Loucy (cell line): ENCODE results near the gene KCNH8.
A peak's percentile ranks its signal among the peaks of the same experiment; 100 is the strongest.

Experiments used
- H2AFZ ChIP-seq: fragments of 200-600 bp; sonication (generic); 2 replicates; pipeline ENCODE4 v1.6.0; 2016; ENCODE audit warnings: antibody characterized with exemption, mild to moderate bottlenecking, low read length, moderate library complexity
- H3F3A ChIP-seq: fragments of 200-600 bp; 2 replicates; pipeline ENCODE4 v1.6.0; 2016; ENCODE audit warnings: antibody characterized with exemption, low read depth, mild to moderate bottlenecking
- H3K27me3 ChIP-seq: fragments of 200-600 bp; sonication (generic); 2 replicates; pipeline ENCODE4 v1.6.1; 2014; ENCODE audit warnings: low read length, mild to moderate bottlenecking; ENCODE audit not compliant: insufficient read depth, poor library complexity, severe bottlenecking
- H3K36me3 ChIP-seq: fragments of 200-600 bp; sonication (generic); 2 replicates; pipeline ENCODE4 v1.6.1; 2016; ENCODE audit warnings: low read length; ENCODE audit not compliant: insufficient read depth
- H3K4me1 ChIP-seq: fragments of 200-600 bp; sonication (generic); 2 replicates; pipeline ENCODE4 v1.5.1; 2014; ENCODE audit warnings: low read length, mild to moderate bottlenecking; ENCODE audit not compliant: insufficient read depth, poor library complexity, severe bottlenecking
- H3K4me2 ChIP-seq: fragments of 200-600 bp; sonication (generic); 2 replicates; pipeline ENCODE4 v1.6.0; 2014; ENCODE audit warnings: antibody characterized with exemption, low read length, low read depth, mild to moderate bottlenecking; ENCODE audit not compliant: poor library complexity, severe bottlenecking
- H3K4me3 ChIP-seq: fragments of 200-600 bp; sonication (generic); 2 replicates; pipeline ENCODE4 v1.5.1; 2014; ENCODE audit warnings: low read length, mild to moderate bottlenecking, mixed read lengths; ENCODE audit not compliant: poor library complexity, severe bottlenecking
- H3K79me2 ChIP-seq: fragments of 200-600 bp; sonication (generic); 2 replicates; pipeline ENCODE4 v1.6.1; 2014; ENCODE audit warnings: low read length; ENCODE audit not compliant: insufficient read depth
- H3K9ac ChIP-seq: fragments of 200-600 bp; sonication (generic); 2 replicates; pipeline ENCODE4 v1.6.0; 2014; ENCODE audit warnings: mild to moderate bottlenecking, low read depth, low read length, moderate library complexity; ENCODE audit not compliant: poor library complexity, severe bottlenecking
- H3K9me2 ChIP-seq: fragments of 200-600 bp; sonication (generic); replicated peaks from 2 replicates; pipeline ENCODE4 v1.6.1; 2016; ENCODE audit warnings: low read depth, low read length, mixed read lengths
- H3K9me3 ChIP-seq: fragments of 200-600 bp; sonication (generic); 2 replicates; pipeline ENCODE4 v1.6.1; 2014; ENCODE audit warnings: mild to moderate bottlenecking, antibody characterized with exemption, low read length, low read depth; ENCODE audit not compliant: insufficient read depth
- H4K20me1 ChIP-seq: fragments of 200-600 bp; sonication (generic); 2 replicates; pipeline ENCODE4 v1.6.0; 2014; ENCODE audit warnings: antibody characterized with exemption, low read length, mild to moderate bottlenecking; ENCODE audit not compliant: insufficient read depth, poor library complexity, severe bottlenecking
- CTCF ChIP-seq: fragments of 200-600 bp; sonication (generic); conservative IDR thresholded peaks from 2 replicates; pipeline ENCODE4 v1.5.1; 2014; ENCODE audit warnings: mild to moderate bottlenecking, antibody characterized with exemption, low read length
- EZH2phosphoT487 ChIP-seq: fragments of 200-600 bp; IDR thresholded peaks from 2 replicates; pipeline ENCODE4 v1.6.1; 2018; ENCODE audit warnings: antibody characterized with exemption, mild to moderate bottlenecking, moderate library complexity, borderline replicate concordance

The KCNH8 gene

GRCh38 chr3:19539518-19540392, 391.4 kb downstream of the KCNH8 start:
- H3K4me2 ChIP-seq, result no peak overlapping the region

GRCh38 chr3:19540464-19540863, 392.2 kb downstream of the KCNH8 start:
- H3F3A ChIP-seq, result no peaks in the 10 kb centered on the region
- H3K4me2 ChIP-seq, result no peak overlapping the region
- no peak for TF ChIP-seq EZH2phosphoT487
- TF ChIP-seq CTCF, result no peak
- no peak overlapping the region for H3K4me3 ChIP-seq
- H3K9ac ChIP-seq, result no peak overlapping the region
- H2AFZ ChIP-seq, result no peak overlapping the region
- no peaks in the 10 kb centered on the region for H3K27me3 ChIP-seq
- H3K79me2 ChIP-seq, result no peaks in the 10 kb centered on the region
- H3K36me3 ChIP-seq, result no peaks in the 10 kb centered on the region
- H3K4me1 ChIP-seq, result peaks cover 15% of the 10 kb centered on the region
- no peaks in the 10 kb centered on the region for H4K20me1 ChIP-seq
- no peaks in the 10 kb centered on the region for H3K9me3 ChIP-seq
- H3K9me2 ChIP-seq, result no peaks in the 10 kb centered on the region

More at GRCh38 chr3:19539518-19540392, 391.4 kb downstream of the KCNH8 start:
- no peaks in the 10 kb centered on the region for H3K9me2 ChIP-seq
- H3F3A ChIP-seq, result no peaks in the 10 kb centered on the region
- no peak overlapping the region for H3K4me3 ChIP-seq
- H3K9me3 ChIP-seq, result no peaks in the 10 kb centered on the region
- H3K4me1 ChIP-seq, result peaks cover 15% of the 10 kb centered on the region
- TF ChIP-seq EZH2phosphoT487 (no peak), CTCF (no peak)
- no peaks in the 10 kb centered on the region for H3K36me3 ChIP-seq
- no peak overlapping the region for H3K9ac ChIP-seq
- H3K27me3 ChIP-seq, result no peaks in the 10 kb centered on the region
- H2AFZ ChIP-seq, result peak overlapping the region; percentile 51; the same call in 1 of the 2 replicates
- no peaks in the 10 kb centered on the region for H4K20me1 ChIP-seq
- no peaks in the 10 kb centered on the region for H3K79me2 ChIP-seq

- H3K9ac ChIP-seq, result no peak overlapping the region
- no peaks in the 10 kb centered on the region for H3K9me3 ChIP-seq
- H3K4me3 ChIP-seq, result no peak overlapping the region
- TF ChIP-seq CTCF (no peak), EZH2phosphoT487 (no peak)
- H3K4me2 ChIP-seq, result no peak overlapping the region
- no peaks in the 10 kb centered on the region for H3K9me2 ChIP-seq
- H3F3A ChIP-seq, result no peaks in the 10 kb centered on the region
- no peaks in the 10 kb centered on the region for H3K79me2 ChIP-seq
- H2AFZ ChIP-seq, result no peak overlapping the region
- peaks cover 15% of the 10 kb centered on the region for H3K4me1 ChIP-seq
- H3K27me3 ChIP-seq, result no peaks in the 10 kb centered on the region
- H4K20me1 ChIP-seq, result no peaks in the 10 kb centered on the region
- no peaks in the 10 kb centered on the region for H3K36me3 ChIP-seq
These were observed 393.0 kb downstream of the KCNH8 start for GRCh38 chr3:19541284-19541683.
